ENCODE results near the gene DPYD.

Gene DPYD

DNA sequence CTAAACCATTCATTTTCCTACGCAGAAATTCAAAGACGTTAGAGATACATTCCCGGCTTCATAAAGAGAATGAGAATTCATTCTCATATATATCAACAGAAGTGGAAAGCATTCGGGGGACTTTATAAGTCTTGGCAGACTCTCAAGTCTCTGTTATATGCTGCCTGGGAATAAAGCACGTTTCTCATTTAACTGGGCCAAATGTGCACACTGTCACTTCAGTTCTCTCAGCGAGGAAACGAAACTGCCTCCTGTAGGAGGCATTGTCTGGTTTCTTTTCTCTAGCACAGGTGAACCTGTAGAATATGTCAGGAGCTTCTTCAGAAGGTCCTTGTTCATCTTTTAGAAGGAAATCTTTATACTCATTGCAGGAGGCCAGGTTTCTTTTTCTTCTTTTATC, 831.7 kb downstream of the DPYD start:
- CTCF ChIA-PET: no interaction called here
- H3K4me3 ChIP-seq (ENCODE audit: low read depth, low read length): no peak overlapping the region
- no peak for DNase-seq (ENCODE audit: low read depth, low spot score)
- TF ChIP-seq CTCF (IDR thresholded peaks at IDR 0.05; ENCODE audit: insufficient read depth, low read length, missing control alignments): no peak
- POLR2A ChIA-PET: no interaction called here

DNA sequence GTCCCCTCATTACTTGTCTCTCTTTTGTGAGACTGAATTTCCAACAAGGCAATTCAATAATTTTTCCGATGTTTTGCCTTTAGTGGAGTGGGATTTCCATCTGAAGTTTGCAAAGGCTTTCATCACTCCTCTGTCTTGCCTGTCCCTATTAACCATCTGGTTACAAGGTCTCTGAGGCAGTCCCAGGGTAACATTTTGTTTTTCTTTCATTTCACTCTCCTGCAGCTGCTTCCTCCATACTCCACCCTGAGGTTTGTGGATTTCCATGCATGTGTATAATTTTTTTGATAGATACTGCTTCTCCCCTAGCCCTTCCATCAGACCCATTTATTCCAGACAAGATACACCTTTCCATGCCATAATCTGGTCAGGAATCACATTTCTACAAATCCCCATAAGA, 832.4 kb downstream of the DPYD start:
- no peak overlapping the region for H3K4me3 ChIP-seq (ENCODE audit: low read depth, low read length)
- DNase-seq (ENCODE audit: low read depth, low spot score): no peak
- TF ChIP-seq CTCF (IDR thresholded peaks at IDR 0.05; ENCODE audit: insufficient read depth, low read length, missing control alignments): no peak
- ChIA-PET CTCF (no interaction called here), POLR2A (no interaction called here)

DNA sequence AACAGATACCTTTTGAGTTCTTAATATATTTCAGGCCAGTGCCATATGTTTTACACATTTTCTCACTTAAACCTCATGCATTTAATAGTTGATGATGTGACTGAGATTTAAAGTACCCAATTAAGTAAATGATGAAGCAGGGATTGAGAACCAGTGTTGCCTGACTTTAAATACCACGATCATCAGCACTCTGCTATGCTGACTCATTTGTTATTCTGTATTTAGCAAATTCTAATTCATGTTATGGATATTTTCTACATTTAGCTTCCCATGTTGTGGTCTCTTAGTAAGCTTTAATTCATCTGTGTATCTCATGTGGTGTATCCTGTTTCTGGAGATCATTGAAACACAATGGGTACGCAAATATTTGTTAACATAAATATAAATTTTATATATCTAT, 836.3 kb downstream of the DPYD start:
- no peak for DNase-seq (ENCODE audit: low read depth, low spot score)
- CTCF ChIA-PET: interaction anchor here (0.9 to 1.2 kb wide), 2 partner anchors 9 to 959 kb away, joined by 3 read pairs; no protein-coding TSS in a partner anchor
- POLR2A ChIA-PET: interaction anchor here (0.8 kb wide), 1 partner anchor 10 kb away, joined by 3 read pairs; no protein-coding TSS in a partner anchor
- no peak overlapping the region for H3K4me3 ChIP-seq (ENCODE audit: low read depth, low read length)
- no peak for TF ChIP-seq CTCF (IDR thresholded peaks at IDR 0.05; ENCODE audit: insufficient read depth, low read length, missing control alignments)

DNA sequence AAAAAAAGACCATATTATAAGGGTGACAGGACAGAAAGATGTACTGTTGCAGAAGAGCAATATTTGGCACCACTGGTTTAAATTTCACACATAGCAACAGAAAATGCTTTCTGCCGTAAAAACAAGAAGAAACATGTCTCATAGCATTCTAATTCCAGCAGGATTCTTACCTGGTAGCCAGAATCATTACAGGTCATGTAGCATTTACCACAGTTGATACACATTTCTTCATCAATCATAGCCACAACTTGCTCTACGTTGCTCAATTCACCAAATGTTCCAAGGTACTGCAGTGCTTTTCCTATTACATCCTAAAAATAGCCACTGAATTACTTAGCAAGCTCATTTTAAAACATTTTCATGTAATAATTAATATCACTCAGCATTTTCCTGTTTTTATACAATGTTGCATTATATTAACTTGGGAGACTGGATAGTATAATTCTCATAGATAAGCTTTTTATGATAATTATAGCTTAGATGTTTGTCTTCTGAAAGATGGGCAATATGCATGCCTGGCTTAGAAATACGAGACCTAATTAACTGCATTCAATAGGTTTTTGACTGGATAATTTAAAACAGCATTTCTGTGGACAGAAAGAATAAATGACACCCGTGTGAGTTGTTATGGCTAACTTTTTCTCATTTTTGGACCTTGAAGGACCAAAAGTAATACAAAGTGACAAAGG, 838.5 kb downstream of the DPYD start:
- TF ChIP-seq CTCF (IDR thresholded peaks at IDR 0.05; ENCODE audit: insufficient read depth, low read length, missing control alignments): no peak
- POLR2A ChIA-PET: no interaction called here
- no peak for DNase-seq (ENCODE audit: low read depth, low spot score)

DNA sequence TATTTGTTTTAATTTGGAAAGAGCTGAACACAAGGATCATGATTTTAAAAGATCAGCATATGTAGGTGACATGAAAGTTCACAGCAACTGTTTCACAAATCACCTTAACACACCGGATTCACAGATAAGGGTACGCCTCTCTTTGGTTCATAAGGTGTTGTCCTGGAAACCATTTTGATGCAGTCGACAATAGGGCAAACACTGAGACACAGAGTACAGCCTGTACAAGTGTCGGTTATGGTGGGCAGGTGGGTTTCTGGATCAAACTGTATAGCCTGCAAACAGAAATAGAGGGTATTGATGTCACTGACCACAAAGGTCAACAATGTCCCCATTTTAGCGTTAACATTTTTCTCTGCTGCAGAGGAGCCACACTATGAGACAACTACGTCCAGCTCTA, 842.0 kb downstream of the DPYD start:
- ChIA-PET POLR2A (no interaction called here), CTCF (no interaction called here)
- TF ChIP-seq CTCF (IDR thresholded peaks at IDR 0.05; ENCODE audit: insufficient read depth, low read length, missing control alignments): no peak
- H3K4me3 ChIP-seq (ENCODE audit: low read depth, low read length): no peak overlapping the region
- DNase-seq (ENCODE audit: low read depth, low spot score): no peak

More for the DNA sequence above, 838.5 kb downstream of the DPYD start:
- CTCF ChIA-PET: no interaction called here
- no peak overlapping the region for H3K4me3 ChIP-seq (ENCODE audit: low read depth, low read length)

- DNase-seq (ENCODE audit: low read depth, low spot score): no peak
- ChIA-PET CTCF (no interaction called here), POLR2A (no interaction called here)
- H3K4me3 ChIP-seq (ENCODE audit: low read depth, low read length): no peak overlapping the region
- no peak for TF ChIP-seq CTCF (IDR thresholded peaks at IDR 0.05; ENCODE audit: insufficient read depth, low read length, missing control alignments)
Observed at GRCh38 chr1:97077221-97077620, 843.6 kb downstream of the DPYD start.

All from AG04449 (cell line).